Stromal cell of bone marrow (primary cell): ENCODE results near the gene COG4.
A peak's percentile ranks its signal among the peaks of the same experiment; 100 is the strongest.
"Not testable (repeated sequence)": the region's sequence is repeated elsewhere in the genome, so short reads cannot be mapped to it uniquely, and the experiment has no call there.

Experiments used
- DNase-seq: peaks from one replicate; pipeline ENCODE4 v3.0.0-alpha.2; 2012; ENCODE audit warnings: low read depth

Gene COG4

DNA sequence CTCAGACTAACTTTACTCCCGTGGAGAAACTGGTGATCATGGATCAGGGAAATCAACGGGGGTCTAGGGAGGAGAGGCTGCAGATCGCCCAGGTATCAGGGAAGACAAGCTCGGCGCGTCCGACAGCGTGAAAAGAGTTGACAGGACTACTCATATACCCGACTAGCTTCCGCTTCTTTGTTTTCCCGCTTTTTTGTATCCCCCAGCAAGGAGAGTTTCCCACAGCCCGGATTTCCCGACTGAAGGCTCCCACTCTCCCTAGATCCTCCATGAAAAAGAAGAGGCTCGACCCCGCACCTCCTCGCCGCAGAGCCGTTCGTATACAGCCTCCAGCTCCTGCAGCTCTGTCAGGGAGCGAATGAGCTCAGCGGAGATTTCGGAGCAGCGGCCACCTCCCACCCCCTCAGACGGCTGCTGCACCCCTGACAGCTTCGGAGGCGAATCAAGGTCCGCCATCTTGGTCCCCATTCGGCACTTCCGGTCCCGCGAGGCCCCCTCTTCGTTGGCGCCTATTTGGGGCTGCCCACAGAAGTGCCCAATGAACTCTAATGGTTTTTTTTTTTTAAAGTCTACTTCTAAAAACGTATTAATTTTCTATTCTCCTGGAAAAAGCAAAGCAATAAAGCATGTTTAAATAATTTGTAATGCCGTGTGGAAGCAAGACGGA is at the start of gene COG4:
COG4 (minus strand) TSS at position 479 of the 667 bp plus-strand sequence; CDS start at position 468, 11 bp downstream.
- DNase-seq, result peak; percentile 70

DNA sequence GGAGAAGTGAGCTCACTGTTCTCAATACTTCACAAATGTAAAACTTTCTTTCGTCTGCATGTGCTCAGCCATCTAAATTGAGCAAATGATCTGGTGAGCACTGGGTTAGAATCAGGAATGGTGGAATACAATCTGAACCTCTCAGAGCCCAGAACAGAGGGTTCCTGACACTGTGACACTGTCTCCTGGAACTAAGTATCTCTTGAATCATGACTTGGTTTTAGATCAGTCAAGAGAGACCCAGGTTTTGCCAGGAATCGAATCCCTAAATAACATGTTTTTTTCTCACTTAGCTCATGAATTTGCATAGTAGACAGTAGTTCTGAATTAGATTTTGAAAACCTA is 49.5 kb upstream of the COG4 start:
- no peak for DNase-seq

DNA sequence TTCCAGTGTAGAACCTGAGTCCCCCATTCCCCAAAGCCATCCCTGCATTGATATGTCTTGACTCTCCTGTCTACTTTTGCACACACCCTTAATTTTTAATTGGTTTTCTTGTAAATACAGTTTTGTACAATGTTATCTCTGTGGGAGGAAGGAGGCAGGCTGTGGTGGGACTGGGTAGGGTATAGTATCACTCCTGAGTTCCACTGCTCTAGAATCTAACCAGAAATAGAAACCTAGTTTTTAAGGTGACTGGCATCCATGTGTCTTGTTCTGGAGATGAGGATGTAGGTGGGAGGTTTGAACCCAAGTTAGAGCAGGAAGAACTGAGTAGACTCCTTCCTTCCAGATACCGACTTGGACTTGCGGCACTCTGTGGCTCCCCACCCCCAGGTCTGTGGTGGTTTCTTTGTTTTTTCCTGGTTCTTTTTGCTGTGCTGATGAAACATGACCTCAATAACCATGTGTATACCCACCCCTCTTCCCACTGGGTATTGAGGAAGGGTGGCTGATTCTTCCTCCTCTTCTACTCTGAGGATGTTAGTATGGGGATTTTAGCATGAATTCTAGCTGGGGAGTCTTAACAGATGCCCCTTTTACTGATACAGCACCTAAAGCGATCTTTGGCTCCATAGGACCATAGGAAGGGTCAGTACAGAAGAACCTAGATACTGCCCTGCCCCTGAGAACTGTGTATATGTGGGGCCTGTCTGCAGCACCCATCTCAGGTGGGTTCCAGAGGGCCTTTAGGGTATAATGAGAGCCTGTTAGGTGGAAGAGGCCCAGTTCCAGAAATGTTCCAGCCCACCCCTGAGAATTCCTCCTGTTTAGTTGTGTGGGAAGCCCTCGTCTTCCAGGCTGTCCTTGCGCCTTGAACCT is 48.9 kb upstream of the COG4 start:
- no peak for DNase-seq

DNA sequence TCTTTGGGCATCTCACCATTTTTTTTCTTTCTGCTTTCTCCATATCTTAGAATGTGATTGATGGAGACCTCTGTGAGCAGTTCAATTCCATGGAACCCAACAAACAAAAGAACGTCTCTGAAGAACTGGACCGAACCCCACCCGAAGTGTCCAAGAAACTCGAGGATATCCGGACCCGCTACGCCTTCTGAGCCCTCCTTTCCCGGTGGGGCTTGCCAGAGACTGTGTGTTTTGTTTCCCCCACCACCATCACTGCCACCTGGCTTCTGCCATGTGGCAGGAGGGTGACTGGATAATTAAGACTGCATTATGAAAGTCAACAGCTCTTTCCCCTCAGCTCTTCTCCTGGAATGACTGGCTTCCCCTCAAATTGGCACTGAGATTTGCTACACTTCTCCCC is 48.3 kb upstream of the COG4 start:
- no peak for DNase-seq

DNA sequence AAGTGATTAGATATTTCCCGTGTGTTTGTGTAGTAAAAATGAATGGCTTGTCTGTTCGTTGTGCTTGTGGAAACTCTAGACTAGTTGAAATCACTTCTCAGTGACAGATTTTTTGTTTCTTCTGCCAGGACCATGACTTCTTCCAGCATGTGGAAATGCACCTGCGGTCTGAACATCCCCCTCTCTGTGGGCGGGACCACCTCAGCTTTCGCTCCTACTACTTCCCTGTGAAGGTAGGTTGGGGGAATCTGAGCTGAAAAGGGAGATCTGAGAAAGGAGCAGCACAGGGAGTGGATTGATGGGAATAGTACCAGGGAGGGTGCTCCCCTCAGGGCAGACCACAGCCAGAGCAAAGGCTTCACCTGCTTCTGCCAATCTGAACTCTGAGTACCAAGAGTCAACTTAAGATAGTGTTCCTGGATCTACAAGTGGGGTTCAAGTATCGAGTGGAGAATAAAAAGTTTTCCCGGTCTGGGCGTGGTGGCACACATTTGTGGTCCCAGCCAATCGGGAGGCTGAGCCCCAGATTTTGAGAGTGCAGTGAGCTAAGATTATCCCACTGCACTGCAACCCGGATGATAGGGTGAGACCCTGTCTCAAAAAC is 47.7 kb upstream of the COG4 start:
- DNase-seq, result no peak

DNA sequence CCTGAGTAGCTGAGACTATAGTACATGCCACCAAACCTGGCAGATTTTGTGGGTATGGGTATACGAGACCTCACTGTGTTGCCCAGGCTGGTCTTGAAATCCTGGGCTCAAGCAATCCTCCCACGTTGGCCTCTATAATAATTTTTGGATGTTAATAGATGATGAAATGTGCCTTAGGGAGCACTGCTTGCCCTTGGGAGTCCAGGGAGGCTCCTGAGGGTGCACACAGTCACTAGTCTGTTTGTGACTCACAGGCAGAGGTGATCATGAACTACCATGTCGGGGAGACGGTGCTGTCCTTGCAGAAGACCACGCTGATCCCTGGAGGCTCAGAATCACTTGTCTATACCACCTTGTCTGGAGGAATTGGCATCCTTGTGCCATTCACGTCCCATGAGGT is 46.4 kb upstream of the COG4 start:
- DNase-seq, result no peak

DNA sequence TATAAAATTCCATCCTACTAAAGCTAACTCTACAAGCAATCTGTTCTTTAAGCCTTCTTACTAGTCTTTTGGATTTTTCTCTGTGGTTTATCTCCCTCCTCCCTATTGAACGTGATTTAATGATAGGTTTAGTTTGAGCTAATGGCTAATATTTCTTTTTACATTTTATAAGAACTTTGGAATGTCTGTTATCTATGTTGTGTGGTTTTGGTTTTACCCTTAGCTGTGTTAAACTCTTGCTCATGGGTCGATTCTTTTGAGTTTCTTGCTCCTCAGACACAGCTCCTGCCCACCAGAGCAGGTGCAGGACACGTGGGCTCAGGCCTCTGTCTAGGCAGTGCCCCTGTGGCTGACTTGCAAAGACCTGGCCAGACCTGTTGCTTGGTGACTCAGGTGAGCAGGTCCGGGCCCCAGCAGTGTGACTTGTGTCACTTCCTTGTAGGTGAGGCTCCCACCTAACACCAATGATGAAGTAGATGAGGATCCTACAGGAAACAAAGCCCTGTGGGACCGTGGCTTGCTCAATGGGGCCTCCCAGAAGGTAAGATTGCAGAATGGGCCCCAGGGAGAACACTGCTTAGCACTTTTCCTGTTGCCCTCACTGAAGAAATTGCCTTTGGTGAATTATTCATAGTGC is 45.4 kb upstream of the COG4 start:
- no peak for DNase-seq

DNA sequence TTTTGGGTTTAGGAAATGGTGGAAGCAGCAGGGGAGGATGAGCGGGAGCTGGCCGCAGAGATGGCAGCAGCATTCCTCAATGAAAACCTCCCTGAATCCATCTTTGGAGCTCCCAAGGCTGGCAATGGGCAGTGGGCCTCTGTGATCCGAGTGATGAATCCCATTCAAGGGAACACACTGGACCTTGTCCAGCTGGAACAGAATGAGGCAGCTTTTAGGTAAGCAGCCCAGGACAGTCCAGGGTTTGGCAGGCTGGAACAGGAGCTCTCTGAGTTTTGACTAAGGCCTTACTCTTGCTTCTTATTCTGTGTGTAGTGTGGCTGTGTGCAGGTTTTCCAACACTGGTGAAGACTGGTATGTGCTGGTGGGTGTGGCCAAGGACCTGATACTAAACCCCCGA is 41.7 kb upstream of the COG4 start:
- no peak for DNase-seq

DNA sequence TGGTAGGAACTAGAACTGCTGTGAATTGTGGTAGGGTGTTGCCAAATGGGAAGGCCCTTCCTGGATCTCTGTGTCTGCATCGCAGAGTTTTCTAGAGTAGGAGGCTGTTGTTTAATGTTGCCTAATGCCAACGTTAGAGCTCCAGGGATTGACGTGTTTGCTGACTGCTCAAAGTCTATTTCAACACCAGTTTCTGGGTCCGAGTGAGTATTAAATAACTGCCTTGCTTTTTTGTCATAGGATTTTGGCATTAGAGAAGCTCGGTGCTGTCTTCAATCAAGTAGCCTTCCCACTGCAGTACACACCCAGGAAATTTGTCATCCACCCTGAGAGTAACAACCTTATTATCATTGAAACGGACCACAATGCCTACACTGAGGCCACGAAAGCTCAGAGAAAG is 40.3 kb upstream of the COG4 start:
- DNase-seq, result peak; percentile 87

DNA sequence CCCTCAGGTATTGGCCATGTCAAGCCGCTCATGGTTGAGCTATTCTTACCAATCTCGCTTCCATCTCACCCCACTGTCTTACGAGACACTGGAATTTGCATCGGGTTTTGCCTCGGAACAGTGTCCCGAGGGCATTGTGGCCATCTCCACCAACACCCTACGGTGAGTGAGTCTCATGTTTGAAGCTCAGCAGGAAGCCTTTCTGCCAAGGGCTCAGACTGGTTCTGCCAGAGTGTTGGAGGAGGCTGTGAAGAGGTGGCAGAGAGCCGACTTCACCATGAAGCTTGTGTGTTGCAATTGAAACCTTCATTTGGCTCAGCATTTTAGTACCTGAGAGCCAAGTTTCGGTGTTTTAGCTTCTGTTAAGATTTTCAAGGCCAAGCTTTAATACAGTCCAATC is 38.3 kb upstream of the COG4 start:
- no peak for DNase-seq

DNA sequence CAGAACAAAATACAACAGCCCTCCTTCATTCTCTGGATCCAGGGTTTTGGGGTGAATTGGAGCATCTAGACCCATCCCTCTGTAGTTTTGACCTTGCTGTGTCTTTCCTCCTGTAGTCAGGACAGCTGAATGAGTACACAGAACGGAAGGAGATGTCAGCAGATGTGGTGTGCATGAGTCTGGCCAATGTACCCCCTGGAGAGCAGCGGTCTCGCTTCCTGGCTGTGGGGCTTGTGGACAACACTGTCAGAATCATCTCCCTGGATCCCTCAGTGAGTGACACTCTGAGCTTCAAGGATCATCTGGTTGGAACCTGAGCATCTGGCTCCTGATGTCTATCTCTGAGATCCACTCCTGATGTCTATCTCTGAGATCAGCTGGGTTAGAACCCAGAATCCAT is 32.7 kb upstream of the COG4 start:
- no peak for DNase-seq

DNA sequence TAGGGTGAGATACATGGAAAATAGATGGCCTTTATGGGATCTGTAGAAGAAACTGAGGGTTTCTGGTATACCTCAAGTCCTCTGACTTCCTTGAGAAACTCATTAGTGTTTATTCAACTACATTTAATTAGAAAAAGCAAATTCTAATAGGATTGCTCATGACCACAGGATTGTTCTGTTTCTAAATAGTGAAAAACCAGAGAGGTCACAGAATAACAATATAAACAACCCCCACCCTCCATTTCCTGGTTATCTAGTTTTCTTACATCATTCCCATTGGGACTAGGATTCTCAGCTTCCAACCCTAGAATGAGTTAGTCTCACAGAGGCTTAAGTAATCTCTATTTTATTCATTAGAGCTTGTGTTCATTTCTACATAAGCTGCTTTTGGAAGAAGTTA is 30.3 kb upstream of the COG4 start:
- DNase-seq, result peak; percentile 74

DNA sequence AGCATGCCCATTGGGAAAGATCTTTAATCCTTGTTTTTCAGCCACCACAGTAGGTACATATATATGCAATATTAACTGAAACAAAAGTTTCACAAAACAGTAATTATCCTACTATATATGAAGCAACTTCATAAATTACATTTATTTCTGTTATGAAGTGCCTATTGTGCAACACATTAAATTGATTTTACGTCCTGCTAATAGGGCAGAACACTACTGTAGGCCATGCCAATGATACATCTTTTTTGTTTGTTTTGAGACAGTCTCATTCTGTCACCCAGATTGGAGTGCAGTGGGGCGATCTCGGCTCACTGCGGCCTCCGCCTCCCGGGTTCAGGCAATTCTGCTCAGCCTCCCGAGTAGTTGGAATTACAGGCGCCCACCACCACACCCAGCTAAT is 29.3 kb upstream of the COG4 start:
- no peak for DNase-seq

DNA sequence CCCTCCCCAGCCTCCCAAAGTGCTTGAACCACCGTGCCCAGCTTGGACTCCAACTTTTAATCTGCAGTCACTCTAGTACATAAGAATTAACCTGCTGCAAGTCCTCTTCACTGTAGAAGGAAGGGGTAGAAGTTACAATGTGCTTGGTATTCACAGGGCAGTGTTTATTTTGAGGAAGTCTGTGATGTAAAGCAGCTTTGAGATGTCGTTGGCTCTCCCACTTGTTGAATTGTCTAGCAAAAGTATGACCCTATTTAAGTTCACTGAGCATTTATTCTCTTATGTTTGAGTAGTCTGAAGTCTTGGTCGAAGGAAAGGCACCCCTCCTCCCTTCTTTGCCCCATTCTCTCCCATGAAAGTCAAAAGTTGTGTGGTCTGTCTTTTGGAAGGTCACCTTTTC is 28.4 kb upstream of the COG4 start:
- no peak for DNase-seq

DNA sequence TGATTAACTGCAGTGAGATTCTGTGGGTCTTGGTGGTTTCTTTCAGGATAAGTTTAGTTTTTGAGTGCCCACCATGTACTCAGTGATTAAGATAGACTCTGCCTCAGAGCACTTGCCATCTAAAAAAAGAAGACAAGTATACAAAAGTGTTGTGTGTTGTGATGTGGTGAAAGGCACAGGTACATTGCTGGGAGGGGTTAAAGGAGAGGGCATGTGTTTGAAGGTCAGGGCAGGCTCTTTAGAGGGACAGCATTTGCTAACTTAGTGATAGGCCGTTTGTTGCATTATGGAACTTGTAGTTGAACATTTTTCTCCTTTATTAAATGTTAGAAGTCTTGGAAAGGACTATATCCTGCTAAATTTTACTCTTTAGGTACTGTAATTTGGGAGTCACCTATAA is 26.7 kb upstream of the COG4 start:
- no peak for DNase-seq

DNA sequence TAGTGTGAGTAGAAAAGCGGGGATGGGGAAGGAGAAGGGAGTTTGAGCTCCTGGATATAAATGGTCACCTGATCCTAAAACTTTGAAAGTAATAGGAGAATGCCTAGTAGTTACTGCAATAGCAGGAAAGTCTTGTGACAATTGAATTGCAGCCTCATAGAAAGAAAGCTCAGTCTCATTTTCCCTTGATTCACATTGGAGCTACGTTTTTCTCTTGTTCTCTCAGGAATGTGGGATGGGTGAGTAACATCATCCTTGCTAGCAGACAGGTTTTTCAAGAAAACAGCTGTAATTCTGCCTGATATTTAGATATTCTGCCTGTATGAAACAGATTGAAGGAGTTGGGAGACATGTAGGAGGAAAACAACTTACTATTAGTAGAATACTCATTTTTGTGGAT is 25.6 kb upstream of the COG4 start:
- DNase-seq, result no peak

DNA sequence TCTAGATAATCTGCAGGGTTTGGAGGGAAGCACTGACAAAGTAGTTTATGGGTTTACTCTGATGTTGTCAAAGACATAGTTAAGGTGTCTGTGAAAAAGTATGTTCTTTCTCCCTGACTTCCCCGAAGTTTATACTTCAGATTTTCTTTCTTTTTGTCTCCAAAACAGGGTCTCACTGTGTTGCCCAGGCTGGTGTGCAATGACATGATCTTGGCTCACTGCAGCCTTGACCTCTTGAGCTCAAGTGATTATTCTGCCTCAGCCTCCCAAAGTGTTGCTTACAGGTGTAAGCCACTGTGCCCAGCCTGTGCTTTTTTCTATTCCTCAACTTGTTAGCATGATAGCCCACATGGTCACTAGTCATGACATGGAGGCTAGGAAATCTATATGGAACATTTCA is 21.2 kb upstream of the COG4 start:
- no peak for DNase-seq

DNA sequence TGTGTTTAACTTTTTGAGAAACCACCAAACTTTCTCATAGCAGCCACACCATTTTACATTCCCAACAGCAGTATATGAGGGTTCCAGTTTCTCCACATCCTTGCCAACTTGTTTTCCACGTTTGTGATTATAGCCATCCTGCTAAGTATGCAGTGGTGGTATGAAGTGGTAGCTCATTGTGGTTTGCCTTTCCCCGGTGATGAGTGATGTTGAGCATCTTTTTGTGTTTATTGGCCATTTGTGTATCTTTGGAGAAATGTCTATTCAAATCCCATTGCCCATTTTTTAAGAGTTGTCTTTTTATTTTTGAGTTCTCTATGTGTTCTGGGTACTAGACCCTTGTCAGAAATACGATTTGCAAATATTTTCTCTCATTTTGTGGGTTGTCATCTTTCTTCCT is 17.6 kb upstream of the COG4 start:
- no peak for DNase-seq

DNA sequence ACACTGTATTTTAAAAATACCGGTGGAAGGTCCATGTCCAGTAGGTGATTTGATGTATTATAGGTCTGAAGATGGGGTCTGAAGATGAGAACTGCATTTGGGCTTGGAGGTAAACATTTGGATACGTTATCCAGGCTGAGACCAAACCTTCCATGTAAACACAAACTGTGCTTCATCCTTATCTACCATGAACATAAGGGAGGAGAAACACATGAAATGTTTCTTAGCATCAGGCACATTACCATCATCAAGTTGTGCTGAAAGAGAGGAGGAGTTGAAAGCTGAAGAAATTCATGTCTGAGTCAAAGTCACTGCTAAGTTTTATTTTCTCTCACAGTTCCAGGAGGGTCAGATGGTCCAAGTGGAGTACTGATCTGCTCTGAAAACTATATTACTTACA is 11.6 kb upstream of the COG4 start:
- DNase-seq, result no peak

DNA sequence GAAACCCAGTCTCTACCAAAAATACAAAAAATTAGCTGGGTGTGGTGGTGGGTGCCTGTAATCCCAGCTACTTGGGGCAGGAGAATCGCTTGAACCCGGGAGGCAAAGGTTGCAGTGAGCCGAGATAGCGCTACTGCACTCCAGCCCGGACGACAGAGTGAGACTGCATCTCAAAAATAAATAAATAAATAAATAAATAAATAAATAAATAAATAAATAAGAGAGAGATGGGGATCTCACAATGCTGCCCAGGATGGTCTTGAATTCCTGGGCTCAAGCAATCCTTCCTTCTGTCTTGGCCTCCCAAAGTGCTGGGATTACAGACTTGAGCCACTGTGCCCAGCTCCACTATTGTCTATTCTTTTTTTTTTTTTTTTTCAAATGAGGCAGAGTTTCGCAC is 6.6 kb upstream of the COG4 start:
- DNase-seq, result not testable (repeated sequence)

DNA sequence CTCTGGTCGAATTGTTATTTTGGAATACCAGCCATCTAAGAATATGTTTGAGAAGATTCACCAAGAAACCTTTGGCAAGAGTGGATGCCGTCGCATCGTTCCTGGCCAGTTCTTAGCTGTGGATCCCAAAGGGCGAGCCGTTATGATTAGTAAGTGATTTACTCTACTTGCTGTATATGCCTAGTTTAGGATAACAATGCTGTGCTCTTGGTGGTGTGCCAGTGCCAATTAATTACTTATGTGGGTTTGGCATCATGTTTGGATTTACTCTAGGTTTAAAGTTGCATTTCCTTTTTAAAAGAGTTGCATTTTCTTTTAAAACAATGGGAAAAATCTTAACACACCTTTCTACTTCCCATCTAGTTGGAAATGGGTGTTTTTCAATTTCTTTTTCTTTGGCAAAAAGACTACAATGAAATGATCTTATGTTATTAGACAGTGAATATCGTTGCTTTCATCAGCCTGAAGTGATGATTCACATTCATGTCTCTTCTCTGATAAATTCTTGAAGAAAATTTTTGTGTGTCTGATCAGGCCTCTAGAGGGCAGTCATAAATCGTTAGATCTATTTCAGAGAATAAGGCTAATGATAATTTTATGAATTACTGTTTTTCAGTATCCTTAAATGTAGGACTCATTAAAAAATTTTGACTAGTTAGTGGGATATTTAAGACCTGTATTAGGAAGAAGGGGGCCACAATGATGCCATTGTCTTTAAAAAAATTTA is 5.9 kb upstream of the COG4 start:
- DNase-seq, result peak; percentile 61

DNA sequence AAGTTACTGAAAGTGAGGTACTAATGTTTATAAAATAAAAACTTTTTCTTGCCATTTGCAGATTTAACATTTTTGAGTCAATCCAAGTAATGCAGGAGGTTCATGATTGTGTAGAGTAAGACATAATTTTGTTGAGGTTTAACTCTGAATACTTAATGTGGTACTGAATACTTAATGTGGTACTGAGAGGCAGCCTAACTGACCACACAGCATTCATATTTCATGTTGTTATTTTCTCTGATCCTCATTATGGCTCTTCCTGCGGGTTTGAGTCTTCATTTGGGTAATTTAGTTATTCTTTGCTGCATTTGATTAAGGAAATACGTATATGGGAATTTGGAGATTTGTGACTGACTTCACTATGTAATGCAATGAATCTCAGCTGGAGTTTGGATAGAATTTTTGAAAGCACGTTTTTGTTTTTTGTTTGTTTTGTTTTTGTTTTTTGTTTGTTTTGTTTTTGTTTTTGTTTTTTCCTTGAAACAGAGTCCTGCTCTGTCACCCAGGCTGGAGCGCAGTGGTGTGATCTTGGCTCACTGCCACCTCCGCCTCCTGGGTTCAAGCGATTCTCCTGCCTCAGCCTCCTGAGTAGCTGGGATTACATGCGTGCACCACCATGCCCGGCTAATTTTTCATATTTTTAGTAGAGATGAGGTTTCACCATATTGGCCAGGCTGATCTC is 4.1 kb upstream of the COG4 start:
- DNase-seq, result no peak
